Activated CD8-positive, alpha-beta T cell treated with anti-CD3 and anti-CD28 coated beads, Interleukin-2, amount 10 ng/mL, durations not matched to agents 7 days and 5 days (primary cell): ENCODE results near the gene MAPKAPK3. TPM values are rescaled to one million over a fixed set of nuclear protein-coding genes. Genes with fewer than 3 reads are reported as not detected.

Source experiments
- ATAC-seq: fragments of 150-1000 bp; cut with Tn5 transposase; one replicate; pipeline ENCODE4 v1.10.0; 2021; ENCODE audit warnings: moderate library complexity
- CTCF ChIA-PET: fragments of 350-600 bp; sonication (Branson Sonifier 250); formaldehyde crosslinking; loops from one replicate; lab custom pipeline; 2021; ENCODE audit warnings: antibody characterized with exemption; lab: Charles Lee
- POLR2A ChIA-PET: fragments of 350-600 bp; sonication (Branson Sonifier 250); formaldehyde crosslinking; loops from one replicate; lab custom pipeline; 2021; ENCODE audit warnings: antibody characterized with exemption; lab: Charles Lee
- DNase-seq: peaks from one replicate; pipeline ENCODE4 v3.0.0-alpha.2; 2020
- H3K27ac Mint-ChIP-seq: one replicate; pipeline ENCODE4 v1.8.0; 2021; ENCODE audit warnings: mild to moderate bottlenecking, mixed read lengths
- H3K27me3 Mint-ChIP-seq: one replicate; pipeline ENCODE4 v1.8.0; 2021; ENCODE audit warnings: low read depth, mixed read lengths
- H3K36me3 Mint-ChIP-seq: one replicate; pipeline ENCODE4 v1.8.0; 2021; ENCODE audit warnings: low read depth, mixed read lengths
- H3K4me1 Mint-ChIP-seq: one replicate; pipeline ENCODE4 v1.8.0; 2021; ENCODE audit warnings: low read depth, mixed read lengths
- H3K4me3 Mint-ChIP-seq: one replicate; pipeline ENCODE4 v1.8.0; 2021; ENCODE audit warnings: mild to moderate bottlenecking, mixed read lengths
- H3K9me3 Mint-ChIP-seq: one replicate; pipeline ENCODE4 v1.8.0; 2022; ENCODE audit warnings: mixed read lengths; ENCODE audit not compliant: insufficient read depth
- total RNA-seq, 2 experiments: library from RNA; stranded (reverse); gene quantifications; one replicate each; pipeline ENCODE4 v1.2.3, GENCODE V29; 2021

The MAPKAPK3 gene
- total RNA-seq, 2 experiments from 2014 or later = 224 to 225 TPM

DNA sequence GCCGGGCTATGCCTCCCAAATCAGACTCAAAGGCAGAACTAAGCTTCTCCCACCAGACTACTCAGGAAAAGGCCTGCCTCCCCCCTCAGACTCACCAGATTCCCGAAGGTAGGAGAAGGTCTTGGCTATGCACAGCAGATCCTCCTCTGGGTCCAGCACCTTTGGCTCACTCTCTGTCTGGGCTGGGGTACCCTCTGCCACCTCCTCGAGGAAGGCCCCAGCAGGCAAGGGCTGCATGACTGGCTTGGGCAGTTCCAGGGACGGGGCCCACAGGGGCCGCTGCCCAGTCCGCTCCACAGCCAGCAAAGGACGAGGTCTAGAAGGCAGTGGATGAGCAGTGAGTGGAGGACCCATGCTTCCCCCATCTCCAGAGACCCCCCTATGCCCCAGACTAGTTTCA is 8.7 kb upstream of the MAPKAPK3 start:
- DNase-seq (no peak), ATAC-seq (no peak)
- Mint-ChIP-seq H3K27me3 (no peaks in the 10 kb centered on the region), H3K4me1 (peaks cover 29% of the 10 kb centered on the region), H3K27ac (peak overlapping the region; percentile 97), H3K9me3 (no peaks in the 10 kb centered on the region), H3K4me3 (peak overlapping the region; percentile 94), H3K36me3 (peaks cover 97% of the 10 kb centered on the region)
- ChIA-PET CTCF (interaction anchor here (0.8 to 29.5 kb wide), 5 partner anchors 8 to 36 kb away, joined by 3 to 1321 read pairs (median 14); partner anchors contain the start of genes C3orf18, HEMK1 and MAPKAPK3), POLR2A (interaction anchor here (0.7 to 22.1 kb wide), 14 partner anchors 7 to 778 kb away, joined by 3 to 1664 read pairs (median 4); partner anchors contain the start of genes C3orf18, HEMK1 and RASSF1)

GRCh38 chr3:50609071-50609762 is 7.7 kb upstream of the MAPKAPK3 start:
- ATAC-seq (no peak), DNase-seq (no peak)
- ChIA-PET POLR2A (interaction anchor here (1.2 to 22.1 kb wide), 8 partner anchors 8 to 777 kb away, joined by 4 to 1664 read pairs (median 44); partner anchors contain the start of genes C3orf18, HEMK1 and RASSF1), CTCF (interaction anchor here (0.9 to 29.5 kb wide), 7 partner anchors 9 to 780 kb away, joined by 3 to 1321 read pairs (median 6); partner anchors contain the start of genes C3orf18 and HEMK1)
- Mint-ChIP-seq H3K9me3 (no peaks in the 10 kb centered on the region), H3K27me3 (no peaks in the 10 kb centered on the region), H3K36me3 (peaks cover 95% of the 10 kb centered on the region), H3K4me3 (peak overlapping the region; percentile 94), H3K27ac (peak overlapping the region; percentile 97), H3K4me1 (peaks cover 27% of the 10 kb centered on the region)

- no peak for DNase-seq
- CTCF ChIA-PET = interaction anchor here (0.9 to 29.5 kb wide), 7 partner anchors 9 to 780 kb away, joined by 3 to 1321 read pairs (median 6); partner anchors contain the start of genes C3orf18 and HEMK1
- Mint-ChIP-seq H3K4me1 (peaks cover 27% of the 10 kb centered on the region), H3K27ac (peak overlapping the region; percentile 97), H3K36me3 (peaks cover 95% of the 10 kb centered on the region), H3K9me3 (no peaks in the 10 kb centered on the region), H3K4me3 (peak overlapping the region; percentile 94), H3K27me3 (no peaks in the 10 kb centered on the region)
- ATAC-seq = no peak
- POLR2A ChIA-PET = interaction anchor here (1.2 to 22.1 kb wide), 8 partner anchors 8 to 776 kb away, joined by 4 to 1664 read pairs (median 44); partner anchors contain the start of genes C3orf18, HEMK1 and RASSF1
Measured at GRCh38 chr3:50609763-50610085, 7.2 kb upstream of the MAPKAPK3 start.

DNA sequence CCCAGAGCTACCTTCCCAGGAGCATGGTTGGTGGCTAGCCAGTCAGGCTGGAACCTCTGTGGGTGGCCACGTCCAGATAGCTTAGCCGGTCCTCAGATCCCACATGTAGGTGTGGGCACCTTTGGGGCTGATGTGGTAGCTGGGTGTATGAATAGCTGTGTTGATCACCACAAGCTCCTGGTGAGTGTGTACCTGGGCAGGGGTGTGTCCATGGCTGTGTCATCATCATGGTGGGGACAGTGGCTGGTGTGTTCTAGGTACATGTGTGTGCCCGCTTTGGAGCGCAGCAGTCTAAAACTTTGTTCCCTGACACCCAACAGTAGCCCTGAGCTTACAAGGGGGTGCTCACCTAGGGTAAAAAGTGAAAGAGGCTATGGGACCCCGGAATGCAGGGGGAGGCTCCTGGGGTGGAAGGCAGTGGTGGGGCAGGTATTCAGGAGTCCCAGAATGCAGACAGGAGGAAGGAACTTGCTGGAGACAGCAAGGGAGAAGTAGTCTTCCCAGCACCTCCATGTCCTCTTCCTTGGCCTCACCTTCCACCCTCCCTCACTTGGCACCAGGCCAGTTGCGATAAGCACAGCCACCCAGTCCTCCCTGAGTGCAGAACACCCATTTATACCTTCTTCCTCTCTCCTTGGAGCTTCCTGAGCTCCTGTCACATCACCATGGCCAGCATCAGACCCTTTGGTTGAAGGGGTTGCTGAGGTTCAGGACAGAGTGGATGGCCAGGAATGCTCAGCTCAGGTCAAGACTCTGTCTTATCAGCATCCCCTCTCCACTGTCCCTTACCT is 6.6 kb upstream of the MAPKAPK3 start:
- peak; percentile 77 for DNase-seq
- CTCF ChIA-PET = interaction anchor here (0.9 to 29.5 kb wide), 7 partner anchors 10 to 779 kb away, joined by 3 to 1321 read pairs (median 6); partner anchors contain the start of genes C3orf18 and HEMK1
- ATAC-seq = no peak
- H3K36me3 Mint-ChIP-seq = peaks cover 92% of the 10 kb centered on the region
- H3K27ac Mint-ChIP-seq = peak overlapping the region; percentile 97
- H3K27me3 Mint-ChIP-seq = no peaks in the 10 kb centered on the region
- POLR2A ChIA-PET = interaction anchor here (1.0 to 22.1 kb wide), 9 partner anchors 9 to 776 kb away, joined by 3 to 1664 read pairs (median 37); partner anchors contain the start of genes C3orf18, HEMK1 and RASSF1
- H3K9me3 Mint-ChIP-seq = no peaks in the 10 kb centered on the region
- peak overlapping the region; percentile 94 for H3K4me3 Mint-ChIP-seq
- H3K4me1 Mint-ChIP-seq = peaks cover 26% of the 10 kb centered on the region

GRCh38 chr3:50610992-50611463 is 5.9 kb upstream of the MAPKAPK3 start:
- H3K4me1 Mint-ChIP-seq = peaks cover 26% of the 10 kb centered on the region
- no peaks in the 10 kb centered on the region for H3K27me3 Mint-ChIP-seq
- peak overlapping the region; percentile 94 for H3K4me3 Mint-ChIP-seq
- peak overlapping the region; percentile 97 for H3K27ac Mint-ChIP-seq
- DNase-seq (no peak), ATAC-seq (peak; percentile 0)
- peaks cover 91% of the 10 kb centered on the region for H3K36me3 Mint-ChIP-seq
- ChIA-PET POLR2A (interaction anchor here (0.9 to 22.1 kb wide), 14 partner anchors 9 to 889 kb away, joined by 3 to 1664 read pairs (median 8); partner anchors contain the start of genes C3orf18, CYB561D2, DCAF1 and HEMK1), CTCF (interaction anchor here (0.9 to 29.5 kb wide), 8 partner anchors 11 to 779 kb away, joined by 3 to 1321 read pairs (median 4); partner anchors contain the start of genes C3orf18, HEMK1 and ZMYND10)
- H3K9me3 Mint-ChIP-seq = no peaks in the 10 kb centered on the region

DNA sequence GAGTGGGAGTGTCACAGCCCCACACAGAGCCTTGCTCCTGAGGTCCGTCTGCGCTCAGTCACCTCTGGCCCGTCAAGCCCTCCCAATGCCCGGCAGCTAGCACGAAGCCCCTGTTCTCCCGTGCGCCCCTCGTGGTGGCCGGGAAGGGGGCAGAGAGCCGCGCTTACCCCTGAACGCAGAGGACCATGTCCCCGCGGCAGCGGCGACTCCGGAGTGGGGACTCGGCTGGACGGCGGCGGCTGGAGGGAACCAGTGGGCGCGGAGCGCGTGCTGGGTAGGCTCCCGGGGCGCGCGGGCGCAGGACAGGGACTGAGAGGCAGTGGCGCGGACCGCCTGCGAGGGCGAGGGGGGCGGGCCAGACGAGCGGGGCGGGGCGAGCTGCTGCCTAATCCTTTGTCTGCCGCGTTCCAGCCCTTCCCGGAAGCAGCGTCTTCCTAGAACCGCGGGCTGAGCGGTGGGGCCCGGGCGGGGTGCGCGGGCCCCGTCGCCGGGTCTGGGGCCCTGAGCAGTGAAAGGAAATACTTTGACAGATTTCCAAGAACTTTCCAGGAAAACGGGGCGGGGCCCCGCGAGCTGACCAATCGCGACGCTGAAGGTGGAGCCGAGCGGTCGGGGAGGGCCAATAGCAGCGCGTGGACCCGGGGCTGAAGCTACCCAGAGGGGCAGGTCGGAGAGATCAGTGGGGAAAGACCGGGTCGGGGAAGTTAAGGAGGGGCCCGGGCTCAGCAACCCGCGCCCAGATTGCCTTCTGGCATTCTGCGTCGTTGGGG is 5.3 kb upstream of the MAPKAPK3 start, which contains the start of gene CISH:
TSS of gene CISH (minus strand) at position 311 of the 770 bp plus-strand sequence. CDS start at position 187, 124 bp downstream.
- H3K9me3 Mint-ChIP-seq = no peaks in the 10 kb centered on the region
- peaks cover 31% of the 10 kb centered on the region for H3K4me1 Mint-ChIP-seq
- ChIA-PET POLR2A (interaction anchor here (0.6 to 22.1 kb wide), 19 partner anchors 8 to 889 kb away, joined by 3 to 1664 read pairs (median 4); partner anchors contain the start of genes C3orf18, CYB561D2, DCAF1 and HEMK1), CTCF (interaction anchor here (0.6 to 29.5 kb wide), 10 partner anchors 11 to 778 kb away, joined by 3 to 1321 read pairs (median 4); partner anchors contain the start of genes C3orf18, HEMK1 and ZMYND10)
- peak within 1 kb of the TSS; percentile 97 for H3K27ac Mint-ChIP-seq
- ATAC-seq (peak; percentile 73), DNase-seq (peak; percentile 99)
- H3K4me3 Mint-ChIP-seq = peak within 1 kb of the TSS; percentile 94
- peaks cover 91% of the 10 kb centered on the region for H3K36me3 Mint-ChIP-seq
- no peaks in the 10 kb centered on the region for H3K27me3 Mint-ChIP-seq

- Mint-ChIP-seq H3K4me1 (peaks cover 31% of the 10 kb centered on the region), H3K4me3 (peak overlapping the region; percentile 94), H3K9me3 (no peaks in the 10 kb centered on the region), H3K36me3 (peaks cover 84% of the 10 kb centered on the region), H3K27me3 (no peaks in the 10 kb centered on the region), H3K27ac (peak overlapping the region; percentile 97)
- DNase-seq (no peak), ATAC-seq (no peak)
- CTCF ChIA-PET = interaction anchor here (0.6 to 29.5 kb wide), 17 partner anchors 12 to 775 kb away, joined by 3 to 1321 read pairs (median 4); partner anchors contain the start of genes C3orf18, HEMK1, MANF and RBM15B
- POLR2A ChIA-PET = interaction anchor here (0.6 to 22.1 kb wide), 20 partner anchors 8 to 889 kb away, joined by 3 to 1664 read pairs (median 4); partner anchors contain the start of genes C3orf18, CYB561D2, DCAF1 and HEMK1
Measured at GRCh38 chr3:50612234-50612882, 4.6 kb upstream of the MAPKAPK3 start.

DNA sequence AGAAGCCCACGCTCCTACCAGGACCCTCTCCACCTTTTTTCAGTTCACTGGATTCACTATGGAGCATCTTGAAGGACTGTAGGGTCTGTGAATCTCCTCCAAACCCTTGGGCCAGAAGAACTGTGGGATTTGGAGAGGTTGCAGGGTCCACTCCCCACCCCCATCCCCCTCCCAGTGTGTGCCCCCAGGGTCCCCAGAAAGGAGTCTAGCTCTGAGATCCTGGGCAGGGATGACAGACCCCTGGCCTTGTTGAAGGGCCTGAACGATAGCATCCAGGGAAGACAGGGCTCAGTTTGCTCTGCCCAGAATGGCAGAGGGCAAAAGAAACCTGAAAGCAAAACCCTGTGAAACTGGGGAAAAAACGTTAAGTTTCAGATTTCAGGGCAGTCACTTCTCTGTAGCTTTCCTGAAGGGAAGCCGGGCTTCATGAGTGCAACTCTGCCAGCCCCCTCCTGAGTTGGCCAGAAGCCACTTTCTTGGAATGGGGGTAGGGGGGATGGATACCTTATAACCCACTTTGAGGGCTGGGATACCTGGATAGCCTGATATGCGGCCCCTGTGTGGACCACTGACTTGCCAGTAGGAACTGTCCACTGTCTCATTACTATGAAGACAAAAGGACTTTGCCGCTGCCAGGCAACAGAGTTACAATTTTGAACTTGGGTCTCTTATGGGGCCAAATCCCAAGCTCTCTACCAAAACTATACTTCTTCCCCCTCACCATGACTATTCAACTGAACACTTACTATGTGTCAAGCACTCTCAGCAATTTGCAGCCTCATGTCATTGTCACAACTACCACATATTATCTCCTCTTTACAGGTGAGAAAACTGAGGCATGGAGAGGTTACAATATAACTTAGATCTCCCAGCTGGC is 3.7 kb upstream of the MAPKAPK3 start:
- ATAC-seq (no peak), DNase-seq (no peak)
- Mint-ChIP-seq H3K27ac (peak overlapping the region; percentile 97), H3K4me3 (peak overlapping the region; percentile 94), H3K4me1 (peaks cover 31% of the 10 kb centered on the region), H3K36me3 (peaks cover 80% of the 10 kb centered on the region), H3K27me3 (no peaks in the 10 kb centered on the region), H3K9me3 (no peaks in the 10 kb centered on the region)
- ChIA-PET POLR2A (interaction anchor here (0.7 to 22.1 kb wide), 9 partner anchors 12 to 773 kb away, joined by 3 to 1664 read pairs (median 5); partner anchors contain the start of genes C3orf18, CYB561D2, HEMK1 and MANF), CTCF (interaction anchor here (0.6 to 29.5 kb wide), 20 partner anchors 8 to 774 kb away, joined by 3 to 1321 read pairs (median 4); partner anchors contain the start of genes C3orf18, CYB561D2, HEMK1 and MANF)

- Mint-ChIP-seq H3K27me3 (no peaks in the 10 kb centered on the region), H3K36me3 (peaks cover 78% of the 10 kb centered on the region), H3K9me3 (no peaks in the 10 kb centered on the region), H3K4me1 (peaks cover 45% of the 10 kb centered on the region), H3K4me3 (peak overlapping the region; percentile 81), H3K27ac (peak overlapping the region; percentile 89)
- ChIA-PET CTCF (interaction anchor here (0.8 to 29.5 kb wide), 29 partner anchors 8 to 1067 kb away, joined by 3 to 1321 read pairs (median 8); partner anchors contain the start of genes C3orf18, DOCK3, HEMK1 and MANF), POLR2A (interaction anchor here (0.9 to 22.1 kb wide), 5 partner anchors 14 to 42 kb away, joined by 5 to 1664 read pairs (median 18); partner anchors contain the start of genes C3orf18 and HEMK1)
- DNase-seq (no peak), ATAC-seq (no peak)
Measured at GRCh38 chr3:50615190-50615589, 1.8 kb upstream of the MAPKAPK3 start.
